Neural crest cell (in vitro differentiated cells): ENCODE results near the gene C2CD2. TPM values are rescaled to one million over a fixed set of nuclear protein-coding genes. Genes with fewer than 3 reads are reported as not detected.
A peak's percentile ranks its signal among the peaks of the same experiment; 100 is the strongest.

Experiments
- DNase-seq: peaks from one replicate; pipeline ENCODE4 v3.0.0; 2021; ENCODE audit warnings: low read depth, mixed read lengths, low spot score
- H3K27ac Mint-ChIP-seq: one replicate; pipeline ENCODE4 v1.8.0; 2021; ENCODE audit warnings: mild to moderate bottlenecking, mixed read lengths; ENCODE audit not compliant: unreplicated experiment
- H3K27me3 Mint-ChIP-seq: 2 replicates; pipeline ENCODE4 v1.8.0; 2021; ENCODE audit warnings: low read depth, mild to moderate bottlenecking, mixed read lengths
- H3K36me3 Mint-ChIP-seq: 2 replicates; pipeline ENCODE4 v1.8.0; 2021; ENCODE audit warnings: low read depth, mild to moderate bottlenecking, mixed read lengths
- H3K4me1 Mint-ChIP-seq: 2 replicates; pipeline ENCODE4 v1.8.0; 2021; ENCODE audit warnings: mixed read lengths
- H3K4me3 Mint-ChIP-seq: one replicate; pipeline ENCODE4 v1.8.0; 2021; ENCODE audit warnings: mild to moderate bottlenecking, mixed read lengths
- H3K9me3 Mint-ChIP-seq: 2 replicates; pipeline ENCODE4 v1.8.0; 2021; ENCODE audit warnings: mixed read lengths
- CTCF ChIP-seq: fragments of 200-600 bp; sonication (generic); conservative IDR thresholded peaks from 2 replicates; pipeline ENCODE4 v1.5.0; 2021; ENCODE audit warnings: antibody characterized with exemption, mild to moderate bottlenecking
- total RNA-seq: library from RNA; stranded (reverse); gene quantifications from 2 replicates; pipeline ENCODE4 v1.2.1, GENCODE V29; 2021

Gene C2CD2
- total RNA-seq, 1 donor from 2014 or later: 13.0 TPM

GRCh38 chr21:41861987-41862386 lies 91.8 kb downstream of the C2CD2 start:
- Mint-ChIP-seq H3K4me3 (no peak overlapping the region), H3K4me1 (peaks cover 18% of the 10 kb centered on the region)
- DNase-seq: no peak

GRCh38 chr21:41861255-41861654 lies 92.6 kb downstream of the C2CD2 start:
- no peak for DNase-seq
- Mint-ChIP-seq H3K9me3 (no peaks in the 10 kb centered on the region), H3K36me3 (peaks cover 4% of the 10 kb centered on the region), H3K27ac (peak overlapping the region; percentile 47), H3K4me3 (no peak overlapping the region), H3K27me3 (no peaks in the 10 kb centered on the region), H3K4me1 (peaks cover 15% of the 10 kb centered on the region)
- TF ChIP-seq CTCF: no peak

More at GRCh38 chr21:41861987-41862386, 91.8 kb downstream of the C2CD2 start:
- TF ChIP-seq CTCF: no peak
- H3K27ac Mint-ChIP-seq: no peak overlapping the region
- no peaks in the 10 kb centered on the region for H3K9me3 Mint-ChIP-seq
- H3K36me3 Mint-ChIP-seq: no peaks in the 10 kb centered on the region
- H3K27me3 Mint-ChIP-seq: no peaks in the 10 kb centered on the region

GRCh38 chr21:41859297-41859980 lies 94.4 kb downstream of the C2CD2 start:
- no peak overlapping the region for H3K27ac Mint-ChIP-seq
- H3K36me3 Mint-ChIP-seq: peaks cover 6% of the 10 kb centered on the region
- TF ChIP-seq CTCF: no peak
- no peaks in the 10 kb centered on the region for H3K27me3 Mint-ChIP-seq
- peaks cover 9% of the 10 kb centered on the region for H3K4me1 Mint-ChIP-seq
- H3K9me3 Mint-ChIP-seq: no peaks in the 10 kb centered on the region
- H3K4me3 Mint-ChIP-seq: no peak overlapping the region
- no peak for DNase-seq

GRCh38 chr21:41858466-41859296 lies 95.1 kb downstream of the C2CD2 start:
- peaks cover 7% of the 10 kb centered on the region for H3K36me3 Mint-ChIP-seq
- H3K27me3 Mint-ChIP-seq: no peaks in the 10 kb centered on the region
- no peak for DNase-seq
- no peak for TF ChIP-seq CTCF
- H3K27ac Mint-ChIP-seq: no peak overlapping the region
- H3K4me1 Mint-ChIP-seq: peaks cover 9% of the 10 kb centered on the region
- no peaks in the 10 kb centered on the region for H3K9me3 Mint-ChIP-seq
- no peak overlapping the region for H3K4me3 Mint-ChIP-seq

- no peak for TF ChIP-seq CTCF
- Mint-ChIP-seq H3K27me3 (no peaks in the 10 kb centered on the region), H3K9me3 (no peaks in the 10 kb centered on the region), H3K4me3 (no peak overlapping the region), H3K4me1 (peaks cover 4% of the 10 kb centered on the region), H3K36me3 (peaks cover 7% of the 10 kb centered on the region), H3K27ac (no peak overlapping the region)
- no peak for DNase-seq
Measured at GRCh38 chr21:41857771-41858300, 96.0 kb downstream of the C2CD2 start.
